K562 (cell line): ENCODE results near the gene GCNT1. TPM values are rescaled to one million over a fixed set of nuclear protein-coding genes. Genes with fewer than 3 reads are reported as not detected.

ENCODE experiments used
- NR2C1 ChIP-seq, 2 experiments: fragments of 450-650 bp; IDR thresholded peaks; 2 replicates each; pipeline ENCODE4 v1.6.1; 2017; ENCODE audit warnings: mild to moderate bottlenecking in 2 of 2, antibody characterized with exemption in 1 of 2, inconsistent platforms in 1 of 2, missing compliant biosample characterization in 1 of 2, missing genetic modification characterization in 1 of 2
- PTBP1 ChIP-seq: fragments of 200-400 bp; formaldehyde crosslinking; IDR thresholded peaks from 2 replicates; pipeline ENCODE4 v1.6.1; 2017; ENCODE audit warnings: low read depth, low read length
- TAF1 ChIP-seq: IDR thresholded peaks from 2 replicates; pipeline ENCODE4 v1.6.1; 2011; ENCODE audit warnings: mild to moderate bottlenecking, low read length, moderate library complexity; ENCODE audit not compliant: insufficient read depth, control insufficient read depth, severe bottlenecking; ENCODE audit errors: extremely low read depth
- TBP ChIP-seq: optimal IDR thresholded peaks from 2 replicates; pipeline ENCODE3; 2011; ENCODE audit warnings: low read depth, low read length, improper control_type of control experiment
- XRCC5 ChIP-seq: fragments of 200-400 bp; formaldehyde crosslinking; IDR thresholded peaks from 2 replicates; pipeline ENCODE4 v1.6.1; 2017; ENCODE audit warnings: low read depth, mild to moderate bottlenecking, low read length
- ZNF407 ChIP-seq: fragments of 450-650 bp; IDR thresholded peaks from 2 replicates; pipeline ENCODE4 v1.6.1; 2016; ENCODE audit warnings: low read depth
- ZNF644 ChIP-seq: fragments of 200-800 bp; sonication (Bioruptor generic); IDR thresholded peaks from 2 replicates; pipeline ENCODE4 v1.6.1; 2016; ENCODE audit warnings: low read depth, missing genetic modification characterization, missing compliant biosample characterization
- ZNF77 ChIP-seq: fragments of 250-450 bp; sonication (Bioruptor Pico); IDR thresholded peaks from 2 replicates; pipeline ENCODE4 v1.5.0; 2020
- polyA plus RNA-seq, 8 experiments: library from polyadenylated mRNA; depleted of rRNA in 4 of 8; stranded (reverse) in 5 of 8; unstranded in 3 of 8; fragments of >200 nt; fragmentation: Nextera tagmentation in 2 of 8; fragmentation: Illumina TruSeq in 1 of 8; extraction: Ambion mirVana in 2 of 8; extraction: Trizol in 1 of 8; gene quantifications; 2 replicates each; pipeline versions ENCODE4 v1.2.1 to v1.2.3, GENCODE V29; 2011 to 2014; ENCODE audit warnings: inconsistent platforms in 1 of 8, missing spikeins in 1 of 8
- total RNA-seq, 7 experiments: library from RNA; depleted of rRNA in 6 of 7; stranded (reverse); fragments of >200 nt in 6 of 7; fragmentation: Illumina TruSeq in 2 of 7; extraction: Trizol in 2 of 7; gene quantifications; 2 replicates each; pipeline versions ENCODE4 v1.2.1 to v1.2.3, GENCODE V29; 2011 to 2021; ENCODE audit warnings: low replicate concordance in 1 of 7

GCNT1 gene
- total and polyA plus RNA-seq, 9 of the 15 experiments (the other 6 are each of a cell fraction or from before 2014, with no cell fraction given) = 0.01 to 0.71 (median 0.10) TPM

- no peak for TF ChIP-seq ZNF407
- TF ChIP-seq TBP = no peak
- TF ChIP-seq TAF1 = no peak
- TF ChIP-seq NR2C1 (IDR thresholded peaks at IDR 0.05) = no peak
- TF ChIP-seq NR2C1 (tag; IDR thresholded peaks at IDR 0.05) = no peak
- TF ChIP-seq XRCC5 = no peak
- TF ChIP-seq PTBP1 = no peak
- no peak for TF ChIP-seq ZNF644 (tag)
- TF ChIP-seq ZNF77 (CRISPR knock-in tag) = no peak
These were observed 15.1 kb upstream of the GCNT1 start (continued) for GRCh38 chr9:76443887-76444286.
